Suprapubic skin (tissue), 3 donors: ENCODE data around the gene NIPAL3.

Source experiments
- CTCF ChIP-seq, 2 donors: fragments of 200-600 bp in 1 of 2; fragments of 450-650 bp in 1 of 2; sonication (generic) in 1 of 2; IDR thresholded peaks; one replicate each; pipeline ENCODE4 v1.5.1; 2016 to 2019; ENCODE audit warnings: antibody characterized with exemption in 2 of 2, mild to moderate bottlenecking in 1 of 2, moderate library complexity in 1 of 2
- POLR2A ChIP-seq, 2 donors: fragments of 450-650 bp; IDR thresholded peaks; one replicate each; pipeline ENCODE4 v1.6.1; 2017; ENCODE audit warnings: antibody characterized with exemption in 2 of 2, mild to moderate bottlenecking in 2 of 2, moderate library complexity in 2 of 2

- TF ChIP-seq POLR2A (IDR thresholded peaks at IDR 0.05) (no peak), CTCF (IDR thresholded peaks at IDR 0.05) (no peak)
Measured at GRCh38 chr1:24502065-24502708, 86.6 kb downstream of the NIPAL3 start.
